DND-41 (cell line): ENCODE measurements around the gene GPHN.
A peak's percentile ranks its signal among the peaks of the same experiment; 100 is the strongest.

ENCODE experiments used
- ATAC-seq: fragments of 200-7000 bp; cut with Tn5 transposase; 3 replicates; pipeline ENCODE4 v1.9.1; 2021; ENCODE audit warnings: low read depth; ENCODE audit not compliant: insufficient read depth
- DNase-seq: peaks from one replicate; pipeline ENCODE4 v3.0.0-alpha.2; 2020
- H2AFZ ChIP-seq: 2 replicates; pipeline ENCODE4 v1.6.0; 2012; ENCODE audit warnings: low read depth, low read length
- H3K27ac ChIP-seq: 2 replicates; pipeline ENCODE4 v1.5.1; 2012; ENCODE audit warnings: low read length, inconsistent platforms
- H3K27me3 ChIP-seq: fragments of 200-600 bp; sonication (generic); 2 replicates; pipeline ENCODE4 v1.6.0; 2012; ENCODE audit warnings: low read length, mild to moderate bottlenecking, inconsistent platforms; ENCODE audit not compliant: insufficient read depth, poor library complexity
- H3K36me3 ChIP-seq: 2 replicates; pipeline ENCODE4 v1.5.1; 2012; ENCODE audit warnings: low read length, inconsistent platforms; ENCODE audit not compliant: insufficient read depth
- H3K4me1 ChIP-seq: 2 replicates; pipeline ENCODE4 v1.5.1; 2012; ENCODE audit warnings: mild to moderate bottlenecking, low read length; ENCODE audit not compliant: insufficient read depth
- H3K4me2 ChIP-seq: 2 replicates; pipeline ENCODE4 v1.6.0; 2012; ENCODE audit warnings: mild to moderate bottlenecking, moderate library complexity, low read length, inconsistent platforms; ENCODE audit not compliant: insufficient read depth
- H3K4me3 ChIP-seq, 2 experiments: fragments of 200-600 bp in 1 of 2; shearing (Covaris generic) in 1 of 2; 2 replicates each; pipeline ENCODE4 v1.5.1; 2012 to 2016; ENCODE audit warnings: inconsistent platforms in 2 of 2, low read length in 2 of 2, mild to moderate bottlenecking in 2 of 2, low read depth in 1 of 2, moderate library complexity in 1 of 2
- H3K79me2 ChIP-seq: 2 replicates; pipeline ENCODE4 v1.6.0; 2012; ENCODE audit warnings: low read length, inconsistent platforms; ENCODE audit not compliant: insufficient read depth
- H3K9ac ChIP-seq: 2 replicates; pipeline ENCODE4 v1.6.0; 2012; ENCODE audit warnings: low read depth, mild to moderate bottlenecking, inconsistent platforms, low read length, moderate library complexity
- H3K9me3 ChIP-seq: 2 replicates; pipeline ENCODE4 v1.5.1; 2012; ENCODE audit warnings: low read length, moderate library complexity, mild to moderate bottlenecking, inconsistent platforms; ENCODE audit not compliant: insufficient read depth, severe bottlenecking
- H4K20me1 ChIP-seq: 2 replicates; pipeline ENCODE4 v1.6.0; 2012; ENCODE audit warnings: low read length; ENCODE audit not compliant: insufficient read depth
- EZH2 ChIP-seq: IDR thresholded peaks from 3 replicates; pipeline ENCODE4 v1.6.1; 2012; ENCODE audit warnings: borderline replicate concordance, low read depth, mild to moderate bottlenecking, moderate library complexity, low read length, inconsistent platforms; ENCODE audit not compliant: severe bottlenecking
- TF ChIP-seq, protein P1 (sequence below): IDR thresholded peaks from 2 replicates; pipeline ENCODE4 v1.5.1; 2012; ENCODE audit warnings: borderline replicate concordance, low read length, moderate library complexity, mild to moderate bottlenecking; ENCODE audit not compliant: poor library complexity, severe bottlenecking; ENCODE audit errors: extremely low read depth

The GPHN gene

GRCh38 chr14:67221982-67222328, 714.0 kb downstream of the GPHN start:
- DNase-seq (no peak), ATAC-seq (no peak)
- Histone ChIP-seq H3K4me2 (no peak overlapping the region), H3K9ac (no peak overlapping the region), H3K27me3 (no peaks in the 10 kb centered on the region), H3K4me1 (no peaks in the 10 kb centered on the region), H2AFZ (no peak overlapping the region), H3K9me3 (no peaks in the 10 kb centered on the region), H3K36me3 (no peaks in the 10 kb centered on the region), H3K27ac (no peak overlapping the region), H3K4me3 (no peak overlapping the region), H4K20me1 (no peaks in the 10 kb centered on the region), H3K79me2 (no peaks in the 10 kb centered on the region)
- TF ChIP-seq, protein P1, sequence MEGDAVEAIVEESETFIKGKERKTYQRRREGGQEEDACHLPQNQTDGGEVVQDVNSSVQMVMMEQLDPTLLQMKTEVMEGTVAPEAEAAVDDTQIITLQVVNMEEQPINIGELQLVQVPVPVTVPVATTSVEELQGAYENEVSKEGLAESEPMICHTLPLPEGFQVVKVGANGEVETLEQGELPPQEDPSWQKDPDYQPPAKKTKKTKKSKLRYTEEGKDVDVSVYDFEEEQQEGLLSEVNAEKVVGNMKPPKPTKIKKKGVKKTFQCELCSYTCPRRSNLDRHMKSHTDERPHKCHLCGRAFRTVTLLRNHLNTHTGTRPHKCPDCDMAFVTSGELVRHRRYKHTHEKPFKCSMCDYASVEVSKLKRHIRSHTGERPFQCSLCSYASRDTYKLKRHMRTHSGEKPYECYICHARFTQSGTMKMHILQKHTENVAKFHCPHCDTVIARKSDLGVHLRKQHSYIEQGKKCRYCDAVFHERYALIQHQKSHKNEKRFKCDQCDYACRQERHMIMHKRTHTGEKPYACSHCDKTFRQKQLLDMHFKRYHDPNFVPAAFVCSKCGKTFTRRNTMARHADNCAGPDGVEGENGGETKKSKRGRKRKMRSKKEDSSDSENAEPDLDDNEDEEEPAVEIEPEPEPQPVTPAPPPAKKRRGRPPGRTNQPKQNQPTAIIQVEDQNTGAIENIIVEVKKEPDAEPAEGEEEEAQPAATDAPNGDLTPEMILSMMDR: no peak
- TF ChIP-seq EZH2: no peak

- 0 out of 3 replicates have a peak, but pooled peaks have one; percentile 19 for ATAC-seq
- H3K9me3 ChIP-seq: no peaks in the 10 kb centered on the region
Observed at GRCh38 chr14:67225523-67225922, 717.6 kb downstream of the GPHN start.

GRCh38 chr14:67228325-67228984, 720.5 kb downstream of the GPHN start:
- no peak overlapping the region for H2AFZ ChIP-seq
- DNase-seq (no peak), ATAC-seq (no peak)
- no peaks in the 10 kb centered on the region for H3K4me1 ChIP-seq
- no peaks in the 10 kb centered on the region for H3K27me3 ChIP-seq
- H4K20me1 ChIP-seq: no peaks in the 10 kb centered on the region
- no peak overlapping the region for H3K9ac ChIP-seq
- TF ChIP-seq, protein P1: no peak
- no peak for TF ChIP-seq EZH2
- H3K4me3 ChIP-seq: no peak overlapping the region
- H3K27ac ChIP-seq: no peak overlapping the region
- H3K4me2 ChIP-seq: no peak overlapping the region
- no peaks in the 10 kb centered on the region for H3K36me3 ChIP-seq
- no peaks in the 10 kb centered on the region for H3K9me3 ChIP-seq
- H3K79me2 ChIP-seq: no peaks in the 10 kb centered on the region

More at GRCh38 chr14:67225523-67225922, 717.6 kb downstream of the GPHN start:
- Histone ChIP-seq H3K79me2 (no peaks in the 10 kb centered on the region), H3K27ac (no peak overlapping the region), H4K20me1 (no peaks in the 10 kb centered on the region), H2AFZ (no peak overlapping the region), H3K9ac (no peak overlapping the region), H3K27me3 (no peaks in the 10 kb centered on the region), H3K36me3 (no peaks in the 10 kb centered on the region), H3K4me1 (no peaks in the 10 kb centered on the region), H3K4me2 (no peak overlapping the region), H3K4me3 (no peak overlapping the region)
- DNase-seq: no peak
- no peak for TF ChIP-seq EZH2
- TF ChIP-seq, protein P1: no peak
